ENCODE data around the gene HS6ST1. TPM values are rescaled to one million over a fixed set of nuclear protein-coding genes. Genes with fewer than 3 reads are reported as not detected.
A peak's percentile ranks its signal among the peaks of the same experiment; 100 is the strongest.

HS6ST1 gene
- total and polyA plus RNA-seq, 4 experiments from 2014 or later = 1.2 to 13.3 (median 8.4) TPM

DNA sequence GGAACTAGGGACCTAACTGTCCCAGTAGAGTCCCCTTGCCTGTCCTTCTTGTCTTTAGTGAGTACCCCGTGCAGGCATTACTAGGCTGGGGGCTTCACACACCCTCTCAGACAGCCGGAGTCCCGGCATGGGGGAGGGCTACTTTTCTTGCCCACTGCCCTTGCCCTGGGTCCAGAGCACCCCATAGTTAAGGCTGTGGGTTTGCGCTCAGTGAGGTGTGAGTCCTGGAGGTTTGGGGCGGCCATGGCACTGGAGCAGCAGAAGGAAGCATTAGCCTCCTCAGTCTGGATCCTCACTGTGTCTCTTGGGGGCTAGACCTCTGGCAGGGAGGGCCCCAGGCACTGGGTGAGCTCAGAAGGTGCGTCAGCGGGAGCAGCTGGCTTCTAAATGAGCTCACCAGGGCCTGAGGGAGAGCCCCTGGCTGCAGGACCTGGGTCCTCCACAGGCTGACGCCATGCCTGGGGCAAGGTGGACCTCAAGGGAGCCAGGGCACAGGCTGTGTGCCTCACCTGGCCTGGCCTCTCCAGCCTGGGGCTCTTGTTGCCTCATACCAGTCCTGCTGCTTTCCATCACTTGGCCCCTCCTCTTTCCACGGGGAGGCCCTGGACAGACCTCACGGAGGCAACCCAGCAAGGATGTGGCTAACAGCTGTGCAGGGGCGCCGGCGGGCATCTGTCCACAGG lies 27.4 kb downstream of the HS6ST1 start:
- Histone ChIP-seq H3K4me1 (ENCODE audit: insufficient read depth, low read length) (no peaks in the 10 kb centered on the region), H3K36me3 (ENCODE audit: insufficient read depth, low read length) (no peaks in the 10 kb centered on the region), H3K9me3 (ENCODE audit: control insufficient read depth in 1 of 2, low read length in 2 of 2) (no peaks in the 10 kb centered on the region), H3K4me3 (ENCODE audit: low read length in 2 of 2) (no peak overlapping the region), H3K27ac (ENCODE audit: low read depth, low read length) (no peak overlapping the region), H3K27me3 (ENCODE audit: insufficient read depth, low read length) (no peaks in the 10 kb centered on the region)
- Mint-ChIP-seq H3K9me3 (no peaks in the 10 kb centered on the region), H3K4me1 (peaks cover 0 to 8% (median under 1%) of the 10 kb centered on the region in 4 donors), H3K4me3 (no peak overlapping the region), H3K27ac (no peak overlapping the region), H3K36me3 (no peaks in the 10 kb centered on the region), H3K27me3 (no peaks in the 10 kb centered on the region)
- POLR2A ChIA-PET (ENCODE audit: partially characterized antibody) = no interaction called here
- CTCF ChIA-PET (ENCODE audit: partially characterized antibody) = no interaction called here
- intact Hi-C loops (cut with micrococcal nuclease) = no loop called here
- peak in 1 of 5 donors; percentile 21 for DNase-seq

DNA sequence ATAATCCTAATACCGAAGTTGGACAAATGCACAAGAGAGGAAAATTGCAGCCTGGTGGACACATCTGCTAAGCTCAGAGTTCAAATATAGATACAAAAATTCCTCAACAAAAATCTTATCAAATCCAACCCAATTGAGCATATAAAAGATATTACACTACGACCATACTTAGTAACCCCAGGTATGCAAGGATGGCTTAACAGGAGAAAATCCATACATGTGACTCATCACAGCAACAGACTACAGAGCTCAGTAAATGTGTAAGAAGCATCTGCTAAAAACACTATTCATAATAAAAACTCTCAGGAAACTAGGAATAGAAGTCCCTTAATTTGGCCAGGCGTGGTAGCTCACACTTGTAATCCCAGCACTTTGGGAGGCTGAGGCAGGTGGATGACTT lies 28.3 kb downstream of the HS6ST1 start:
- no peak overlapping the region for H3K4me3 ChIP-seq (ENCODE audit: low read length in 2 of 2)
- POLR2A ChIA-PET (ENCODE audit: partially characterized antibody) = no interaction called here
- CTCF ChIA-PET (ENCODE audit: partially characterized antibody) = no interaction called here
- intact Hi-C loops (cut with micrococcal nuclease) = no loop called here
- peaks cover 0 to 3% (median 0%) of the 10 kb centered on the region in 4 donors for H3K4me1 Mint-ChIP-seq
- H3K36me3 ChIP-seq (ENCODE audit: insufficient read depth, low read length) = no peaks in the 10 kb centered on the region
- H3K4me3 Mint-ChIP-seq = no peak overlapping the region
- no peaks in the 10 kb centered on the region for H3K36me3 Mint-ChIP-seq
- peak overlapping the region in 1 of 7 donors; percentile 25 for H3K27ac Mint-ChIP-seq
- no peaks in the 10 kb centered on the region for H3K27me3 ChIP-seq (ENCODE audit: insufficient read depth, low read length)
- H3K4me1 ChIP-seq (ENCODE audit: insufficient read depth, low read length) = no peaks in the 10 kb centered on the region
- no peaks in the 10 kb centered on the region for H3K27me3 Mint-ChIP-seq
- H3K9me3 Mint-ChIP-seq = no peaks in the 10 kb centered on the region
- no peak overlapping the region for H3K27ac ChIP-seq (ENCODE audit: low read depth, low read length)
- H3K9me3 ChIP-seq (ENCODE audit: control insufficient read depth in 1 of 2, low read length in 2 of 2) = no peaks in the 10 kb centered on the region
- no peak for DNase-seq

DNA sequence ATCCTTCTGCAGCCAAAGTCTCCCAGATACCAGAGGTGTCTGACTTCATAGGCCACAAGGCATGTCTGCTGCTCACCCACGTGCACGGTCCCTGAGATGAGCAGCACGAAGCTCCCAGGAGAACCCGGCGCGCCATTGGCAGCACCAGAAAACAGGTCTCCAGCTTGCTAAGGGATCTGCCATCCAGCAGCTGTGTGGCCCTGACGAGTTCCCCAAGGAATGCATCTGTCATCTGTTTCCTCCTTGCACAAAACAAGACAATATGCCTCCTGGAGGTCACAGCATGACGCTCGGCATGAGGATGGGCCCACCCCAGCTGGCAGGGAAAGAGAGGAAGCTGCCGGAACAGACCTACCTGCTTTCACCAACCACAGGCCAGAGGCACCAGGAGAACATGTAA lies 29.2 kb downstream of the HS6ST1 start:
- Mint-ChIP-seq H3K27me3 (no peaks in the 10 kb centered on the region), H3K27ac (peak overlapping the region in 1 of 7 donors; percentile 2), H3K36me3 (no peaks in the 10 kb centered on the region), H3K9me3 (no peaks in the 10 kb centered on the region), H3K4me3 (no peak overlapping the region), H3K4me1 (no peaks in the 10 kb centered on the region)
- no peaks in the 10 kb centered on the region for H3K36me3 ChIP-seq (ENCODE audit: insufficient read depth, low read length)
- intact Hi-C loops (cut with micrococcal nuclease) = no loop called here
- DNase-seq = no peak
- H3K27ac ChIP-seq (ENCODE audit: low read depth, low read length) = no peak overlapping the region
- no peak overlapping the region for H3K4me3 ChIP-seq (ENCODE audit: low read length in 2 of 2)
- H3K9me3 ChIP-seq (ENCODE audit: control insufficient read depth in 1 of 2, low read length in 2 of 2) = no peaks in the 10 kb centered on the region
- no peaks in the 10 kb centered on the region for H3K4me1 ChIP-seq (ENCODE audit: insufficient read depth, low read length)
- CTCF ChIA-PET (ENCODE audit: partially characterized antibody) = no interaction called here
- H3K27me3 ChIP-seq (ENCODE audit: insufficient read depth, low read length) = no peaks in the 10 kb centered on the region
- POLR2A ChIA-PET (ENCODE audit: partially characterized antibody) = no interaction called here

DNA sequence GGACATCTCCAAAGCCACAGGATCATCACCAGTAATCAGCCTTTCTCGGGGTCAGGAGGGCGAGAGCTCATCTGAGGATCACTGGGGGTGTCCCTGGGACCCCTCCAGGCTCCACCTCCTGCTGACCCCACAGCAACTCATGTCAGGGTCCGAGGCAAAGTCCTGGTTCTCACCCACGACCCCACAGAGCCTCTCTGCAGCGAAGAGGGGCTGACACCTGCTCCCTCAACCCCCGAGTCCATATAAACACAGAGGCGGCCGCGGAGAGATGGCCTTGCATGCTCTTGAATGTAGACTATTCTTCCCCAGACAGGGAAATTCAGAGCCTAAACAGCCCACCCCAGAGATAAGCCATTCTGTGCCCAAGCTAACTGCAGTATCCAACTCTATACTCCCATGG lies 29.9 kb downstream of the HS6ST1 start:
- no peaks in the 10 kb centered on the region for H3K4me1 Mint-ChIP-seq
- no peak overlapping the region for H3K4me3 Mint-ChIP-seq
- Histone ChIP-seq H3K27ac (ENCODE audit: low read depth, low read length) (no peak overlapping the region), H3K27me3 (ENCODE audit: insufficient read depth, low read length) (no peaks in the 10 kb centered on the region), H3K36me3 (ENCODE audit: insufficient read depth, low read length) (no peaks in the 10 kb centered on the region), H3K9me3 (ENCODE audit: control insufficient read depth in 1 of 2, low read length in 2 of 2) (no peaks in the 10 kb centered on the region), H3K4me3 (ENCODE audit: low read length in 2 of 2) (no peak overlapping the region), H3K4me1 (ENCODE audit: insufficient read depth, low read length) (no peaks in the 10 kb centered on the region)
- intact Hi-C loops (cut with micrococcal nuclease) = no loop called here
- no peaks in the 10 kb centered on the region for H3K27me3 Mint-ChIP-seq
- H3K9me3 Mint-ChIP-seq = no peaks in the 10 kb centered on the region
- no peaks in the 10 kb centered on the region for H3K36me3 Mint-ChIP-seq
- peak in 1 of 5 donors; percentile 25 for DNase-seq
- POLR2A ChIA-PET (ENCODE audit: partially characterized antibody) = no interaction called here
- CTCF ChIA-PET (ENCODE audit: partially characterized antibody) = no interaction called here
- H3K27ac Mint-ChIP-seq = no peak overlapping the region

DNA sequence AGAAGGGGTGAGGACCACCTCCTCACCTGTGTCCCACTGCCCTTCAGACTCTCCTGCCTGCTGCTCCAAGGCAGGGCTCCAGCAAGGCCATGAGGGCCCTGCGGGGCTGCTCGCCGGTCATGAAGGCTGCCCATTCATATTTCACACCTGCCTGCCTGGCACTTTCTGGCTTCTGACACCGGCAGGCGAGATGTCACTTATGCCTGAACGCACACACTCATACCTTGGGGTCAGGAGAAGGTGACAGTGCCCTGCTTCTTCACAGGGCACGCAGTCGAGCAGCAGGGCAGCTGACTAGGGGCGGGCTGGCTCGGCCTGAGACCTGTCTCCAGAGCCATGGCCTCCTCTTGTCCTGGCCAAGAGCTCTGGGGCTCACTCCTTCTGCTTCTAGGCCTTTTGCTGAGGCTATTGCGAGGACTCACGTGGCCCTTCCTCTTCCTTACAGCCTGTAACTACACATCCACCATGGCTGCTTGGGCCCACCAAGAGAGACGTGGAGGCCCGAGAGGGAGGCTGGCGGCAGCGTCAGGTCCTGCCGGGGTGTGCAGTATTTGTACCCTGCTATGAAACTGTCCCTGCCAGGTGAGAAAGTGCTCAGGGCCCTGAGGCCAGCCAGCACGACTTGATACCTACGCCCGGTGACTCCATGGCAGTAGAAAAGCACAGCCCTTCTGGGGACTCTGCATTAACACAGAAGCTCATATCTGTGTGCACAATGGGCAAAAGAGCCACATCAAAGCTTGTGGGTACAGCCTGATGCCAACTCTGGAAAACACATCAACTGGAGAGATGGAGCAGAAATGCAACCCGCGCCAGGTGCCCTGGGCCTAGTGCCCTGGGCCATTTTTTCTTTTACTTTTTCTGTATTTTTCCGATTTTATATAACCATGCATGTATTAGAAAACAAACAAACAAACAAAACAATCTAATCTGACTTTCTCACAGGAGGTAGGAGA lies 30.6 kb downstream of the HS6ST1 start:
- Histone ChIP-seq H3K4me1 (ENCODE audit: insufficient read depth, low read length) (no peaks in the 10 kb centered on the region), H3K27me3 (ENCODE audit: insufficient read depth, low read length) (no peaks in the 10 kb centered on the region), H3K4me3 (ENCODE audit: low read length in 2 of 2) (no peak overlapping the region), H3K27ac (ENCODE audit: low read depth, low read length) (no peak overlapping the region), H3K9me3 (ENCODE audit: control insufficient read depth in 1 of 2, low read length in 2 of 2) (no peaks in the 10 kb centered on the region), H3K36me3 (ENCODE audit: insufficient read depth, low read length) (no peaks in the 10 kb centered on the region)
- CTCF ChIA-PET (ENCODE audit: partially characterized antibody) = no interaction called here
- no peak for DNase-seq
- Mint-ChIP-seq H3K4me3 (no peak overlapping the region), H3K27me3 (no peaks in the 10 kb centered on the region), H3K4me1 (peaks cover 0 to under 1% (median 0%) of the 10 kb centered on the region in 4 donors), H3K36me3 (no peaks in the 10 kb centered on the region), H3K9me3 (no peaks in the 10 kb centered on the region), H3K27ac (peak overlapping the region in 1 of 7 donors; percentile 41)
- POLR2A ChIA-PET (ENCODE audit: partially characterized antibody) = no interaction called here
- intact Hi-C loops (cut with micrococcal nuclease) = no loop called here

DNA sequence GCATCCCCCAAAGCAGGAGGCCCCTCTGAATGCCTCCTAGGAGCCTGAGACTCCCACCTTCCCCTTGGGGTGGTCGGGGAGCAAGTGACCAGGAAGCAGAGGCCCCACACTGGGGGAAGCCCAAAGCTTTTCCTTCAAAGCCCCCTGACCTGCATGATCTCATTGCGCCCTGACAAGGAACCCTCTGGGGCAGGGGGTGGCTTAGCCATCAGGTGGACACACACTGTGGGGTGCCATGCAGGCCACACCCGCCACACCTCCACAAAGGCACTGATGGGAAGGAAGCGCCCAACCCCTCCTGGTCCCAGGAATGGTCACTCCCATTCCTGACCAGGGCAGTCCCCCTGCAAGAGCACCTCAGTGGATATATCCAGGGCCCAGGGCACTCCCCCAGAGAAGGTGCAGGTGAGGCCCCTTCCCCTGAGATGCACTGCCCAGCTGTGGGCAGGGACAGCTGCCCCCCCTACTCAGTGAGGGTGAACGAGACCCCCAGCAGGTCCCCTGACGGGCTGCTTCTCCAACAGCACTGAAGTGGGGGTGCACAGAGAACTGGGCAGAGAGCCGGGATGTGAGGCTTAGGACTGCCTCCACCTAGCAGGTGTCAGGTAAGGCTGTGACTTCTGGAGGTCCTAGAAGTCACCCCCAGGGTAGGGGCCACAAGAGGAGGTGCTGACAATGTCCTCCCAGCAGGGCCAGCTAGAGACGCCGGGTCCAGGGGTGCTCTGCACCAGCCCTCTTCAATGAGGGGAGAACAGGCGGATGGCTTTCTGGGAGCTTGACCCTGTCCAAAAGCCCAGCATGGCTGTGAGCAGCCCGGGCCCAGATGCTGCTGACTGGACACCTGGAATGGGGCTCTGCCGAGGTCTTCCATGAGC lies 31.5 kb downstream of the HS6ST1 start:
- no peak overlapping the region for H3K27ac ChIP-seq (ENCODE audit: low read depth, low read length)

More for the DNA sequence above, 31.5 kb downstream of the HS6ST1 start:
- ChIA-PET CTCF (ENCODE audit: partially characterized antibody) (no interaction called here), POLR2A (ENCODE audit: partially characterized antibody) (no interaction called here)
- Mint-ChIP-seq H3K9me3 (no peaks in the 10 kb centered on the region), H3K36me3 (no peaks in the 10 kb centered on the region), H3K27me3 (no peaks in the 10 kb centered on the region), H3K4me1 (peaks cover 0 to 3% (median 1%) of the 10 kb centered on the region in 4 donors), H3K27ac (no peak overlapping the region), H3K4me3 (no peak overlapping the region)
- intact Hi-C loops (cut with micrococcal nuclease) = no loop called here
- no peaks in the 10 kb centered on the region for H3K27me3 ChIP-seq (ENCODE audit: insufficient read depth, low read length)
- peak in 1 of 5 donors; percentile 26 for DNase-seq
- no peak overlapping the region for H3K4me3 ChIP-seq (ENCODE audit: low read length in 2 of 2)
- no peaks in the 10 kb centered on the region for H3K4me1 ChIP-seq (ENCODE audit: insufficient read depth, low read length)
- H3K36me3 ChIP-seq (ENCODE audit: insufficient read depth, low read length) = no peaks in the 10 kb centered on the region
- no peaks in the 10 kb centered on the region for H3K9me3 ChIP-seq (ENCODE audit: control insufficient read depth in 1 of 2, low read length in 2 of 2)
